ENCODE data around the gene ATP2C2. TPM values are rescaled to one million over a fixed set of nuclear protein-coding genes. Genes with fewer than 3 reads are reported as not detected.

Gene ATP2C2
- total and polyA plus RNA-seq, 7 experiments from 2014 or later = 0.20 TPM; not detected in 6

- intact Hi-C loops (cut with micrococcal nuclease) = no loop called here
- H3K27ac ChIP-seq (ENCODE audit: low read depth, low read length) = no peak overlapping the region
- Mint-ChIP-seq H3K4me3 (peak overlapping the region in 1 of 10 donors; percentile 61), H3K36me3 (peaks cover 0 to 5% (median 0%) of the 10 kb centered on the region in 5 donors), H3K4me1 (peaks cover 15 to 41% (median 22%) of the 10 kb centered on the region in 7 donors), H3K27ac (peak overlapping the region; percentile 3 to 87 (median 67)), H3K27me3 (peaks cover 0 to 12% (median 7%) of the 10 kb centered on the region in 5 donors), H3K9me3 (peaks cover 0 to 3% (median 0%) of the 10 kb centered on the region in 11 donors)
- H3K36me3 ChIP-seq (ENCODE audit: control insufficient read depth in 2 of 3, insufficient read depth in 3 of 3, low read length in 3 of 3) = no peaks in the 10 kb centered on the region
- no peak for DNase-seq
- H3K4me3 ChIP-seq (ENCODE audit: low read length) = no peak overlapping the region
- ChIA-PET POLR2A (no interaction called here), CTCF (no interaction called here)
- H3K9me3 ChIP-seq (ENCODE audit: control insufficient read depth in 2 of 3, low read length in 3 of 3) = no peaks in the 10 kb centered on the region
- ATAC-seq = no peak
- H3K4me1 ChIP-seq (ENCODE audit: control insufficient read depth in 2 of 2, insufficient read depth in 2 of 2, low read length in 2 of 2) = peaks cover 0 to 10% of the 10 kb centered on the region in 2 donors
- H3K27me3 ChIP-seq (ENCODE audit: control insufficient read depth in 2 of 2, insufficient read depth in 2 of 2, low read length in 2 of 2) = no peaks in the 10 kb centered on the region
These were observed 7.6 kb upstream of the ATP2C2 start for GRCh38 chr16:84360748-84361147.

GRCh38 chr16:84361546-84361945 lies 6.8 kb upstream of the ATP2C2 start:
- Histone ChIP-seq H3K4me1 (ENCODE audit: control insufficient read depth in 2 of 2, insufficient read depth in 2 of 2, low read length in 2 of 2) (peaks cover 0 to 10% of the 10 kb centered on the region in 2 donors), H3K27ac (ENCODE audit: low read depth, low read length) (no peak overlapping the region), H3K4me3 (ENCODE audit: low read length) (no peak overlapping the region), H3K27me3 (ENCODE audit: control insufficient read depth in 2 of 2, insufficient read depth in 2 of 2, low read length in 2 of 2) (no peaks in the 10 kb centered on the region), H3K36me3 (ENCODE audit: control insufficient read depth in 2 of 3, insufficient read depth in 3 of 3, low read length in 3 of 3) (no peaks in the 10 kb centered on the region), H3K9me3 (ENCODE audit: control insufficient read depth in 2 of 3, low read length in 3 of 3) (no peaks in the 10 kb centered on the region)
- Mint-ChIP-seq H3K9me3 (peaks cover 0 to 1% (median 0%) of the 10 kb centered on the region in 11 donors), H3K4me3 (no peak overlapping the region), H3K27me3 (peaks cover 4 to 20% (median 11%) of the 10 kb centered on the region in 5 donors), H3K4me1 (peaks cover 15 to 45% (median 22%) of the 10 kb centered on the region in 7 donors), H3K36me3 (peaks cover 0 to 5% (median 0%) of the 10 kb centered on the region in 5 donors), H3K27ac (peak overlapping the region in 2 of 9 donors; percentile 56 to 87)
- intact Hi-C loops (cut with micrococcal nuclease) = no loop called here
- CTCF ChIA-PET = no interaction called here
- ATAC-seq (no peak), DNase-seq (no peak)
- POLR2A ChIA-PET = no interaction called here

- Histone ChIP-seq H3K4me1 (ENCODE audit: control insufficient read depth in 2 of 2, insufficient read depth in 2 of 2, low read length in 2 of 2) (peaks cover 0 to 10% of the 10 kb centered on the region in 2 donors), H3K4me3 (ENCODE audit: low read length) (no peak overlapping the region), H3K9me3 (ENCODE audit: control insufficient read depth in 2 of 3, low read length in 3 of 3) (no peaks in the 10 kb centered on the region), H3K27me3 (ENCODE audit: control insufficient read depth in 2 of 2, insufficient read depth in 2 of 2, low read length in 2 of 2) (no peaks in the 10 kb centered on the region), H3K27ac (ENCODE audit: low read depth, low read length) (no peak overlapping the region), H3K36me3 (ENCODE audit: control insufficient read depth in 2 of 3, insufficient read depth in 3 of 3, low read length in 3 of 3) (no peaks in the 10 kb centered on the region)
- no peak for DNase-seq
- H3K9me3 Mint-ChIP-seq = peaks cover 0 to 1% (median 0%) of the 10 kb centered on the region in 11 donors
- no peak for ATAC-seq
- H3K27ac Mint-ChIP-seq = peak overlapping the region in 1 of 9 donors; percentile 52
- H3K36me3 Mint-ChIP-seq = peaks cover 0 to 5% (median 0%) of the 10 kb centered on the region in 5 donors
- ChIA-PET CTCF (no interaction called here), POLR2A (no interaction called here)
- intact Hi-C loops (cut with micrococcal nuclease) = no loop called here
- H3K27me3 Mint-ChIP-seq = peaks cover 13 to 29% (median 20%) of the 10 kb centered on the region in 5 donors
- peaks cover 15 to 44% (median 30%) of the 10 kb centered on the region in 7 donors for H3K4me1 Mint-ChIP-seq
- H3K4me3 Mint-ChIP-seq = no peak overlapping the region
These were observed 5.8 kb upstream of the ATP2C2 start for GRCh38 chr16:84362471-84362941.

DNA sequence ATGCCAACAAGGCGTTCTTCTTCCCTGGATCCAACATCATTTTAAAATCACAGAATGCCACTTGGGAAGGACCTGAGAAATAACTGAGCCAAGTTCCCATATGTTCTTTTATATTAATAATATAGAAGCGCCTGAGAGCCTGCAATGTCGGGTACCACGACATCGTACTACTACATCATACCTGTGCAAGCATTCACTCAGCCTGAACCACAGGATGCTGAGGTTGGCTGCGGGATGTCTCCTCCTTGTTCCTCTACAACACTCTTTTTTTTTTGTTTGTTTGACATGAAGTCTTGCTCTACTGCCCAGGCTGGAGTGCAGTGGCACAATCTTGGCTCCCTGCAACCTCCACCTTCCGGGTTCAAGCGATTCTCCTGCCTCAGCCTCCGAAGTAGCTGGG lies 2.1 kb upstream of the ATP2C2 start:
- Histone ChIP-seq H3K9me3 (ENCODE audit: control insufficient read depth in 2 of 3, low read length in 3 of 3) (no peaks in the 10 kb centered on the region), H3K27ac (ENCODE audit: low read depth, low read length) (no peak overlapping the region), H3K36me3 (ENCODE audit: control insufficient read depth in 2 of 3, insufficient read depth in 3 of 3, low read length in 3 of 3) (no peaks in the 10 kb centered on the region), H3K27me3 (ENCODE audit: control insufficient read depth in 2 of 2, insufficient read depth in 2 of 2, low read length in 2 of 2) (no peaks in the 10 kb centered on the region), H3K4me3 (ENCODE audit: low read length) (no peak overlapping the region), H3K4me1 (ENCODE audit: control insufficient read depth in 2 of 2, insufficient read depth in 2 of 2, low read length in 2 of 2) (no peaks in the 10 kb centered on the region)
- H3K27me3 Mint-ChIP-seq = peaks cover 39 to 54% (median 45%) of the 10 kb centered on the region in 5 donors
- no peak overlapping the region for H3K27ac Mint-ChIP-seq
- CTCF ChIA-PET = no interaction called here
- H3K36me3 Mint-ChIP-seq = no peaks in the 10 kb centered on the region
- DNase-seq (peak in 1 of 9 donors; percentile 5), ATAC-seq (no peak)
- peaks cover 0 to 1% (median 0%) of the 10 kb centered on the region in 11 donors for H3K9me3 Mint-ChIP-seq
- H3K4me3 Mint-ChIP-seq = no peak overlapping the region
- intact Hi-C loops (cut with micrococcal nuclease) = no loop called here
- H3K4me1 Mint-ChIP-seq = peaks cover 6 to 28% (median 17%) of the 10 kb centered on the region in 7 donors
- POLR2A ChIA-PET = no interaction called here

- H3K9me3 ChIP-seq (ENCODE audit: control insufficient read depth in 2 of 3, low read length in 3 of 3) = no peaks in the 10 kb centered on the region
- H3K4me3 ChIP-seq (ENCODE audit: low read length) = no peak overlapping the region
- ChIA-PET CTCF (no interaction called here), POLR2A (no interaction called here)
- H3K36me3 ChIP-seq (ENCODE audit: control insufficient read depth in 2 of 3, insufficient read depth in 3 of 3, low read length in 3 of 3) = no peaks in the 10 kb centered on the region
- no peak for DNase-seq
- intact Hi-C loops (cut with micrococcal nuclease) = no loop called here
- peaks cover 0 to 1% (median 0%) of the 10 kb centered on the region in 11 donors for H3K9me3 Mint-ChIP-seq
- H3K4me1 ChIP-seq (ENCODE audit: control insufficient read depth in 2 of 2, insufficient read depth in 2 of 2, low read length in 2 of 2) = no peaks in the 10 kb centered on the region
- H3K4me3 Mint-ChIP-seq = peak overlapping the region in 4 of 10 donors; percentile 21 to 66 (median 38)
- H3K4me1 Mint-ChIP-seq = peaks cover 6 to 26% (median 17%) of the 10 kb centered on the region in 7 donors
- peaks cover 49 to 58% (median 53%) of the 10 kb centered on the region in 5 donors for H3K27me3 Mint-ChIP-seq
- no peaks in the 10 kb centered on the region for H3K36me3 Mint-ChIP-seq
- no peak for ATAC-seq
- no peaks in the 10 kb centered on the region for H3K27me3 ChIP-seq (ENCODE audit: control insufficient read depth in 2 of 2, insufficient read depth in 2 of 2, low read length in 2 of 2)
- H3K27ac Mint-ChIP-seq = no peak overlapping the region
- H3K27ac ChIP-seq (ENCODE audit: low read depth, low read length) = no peak overlapping the region
These were observed 1.0 kb upstream of the ATP2C2 start for GRCh38 chr16:84367297-84367680.

DNA sequence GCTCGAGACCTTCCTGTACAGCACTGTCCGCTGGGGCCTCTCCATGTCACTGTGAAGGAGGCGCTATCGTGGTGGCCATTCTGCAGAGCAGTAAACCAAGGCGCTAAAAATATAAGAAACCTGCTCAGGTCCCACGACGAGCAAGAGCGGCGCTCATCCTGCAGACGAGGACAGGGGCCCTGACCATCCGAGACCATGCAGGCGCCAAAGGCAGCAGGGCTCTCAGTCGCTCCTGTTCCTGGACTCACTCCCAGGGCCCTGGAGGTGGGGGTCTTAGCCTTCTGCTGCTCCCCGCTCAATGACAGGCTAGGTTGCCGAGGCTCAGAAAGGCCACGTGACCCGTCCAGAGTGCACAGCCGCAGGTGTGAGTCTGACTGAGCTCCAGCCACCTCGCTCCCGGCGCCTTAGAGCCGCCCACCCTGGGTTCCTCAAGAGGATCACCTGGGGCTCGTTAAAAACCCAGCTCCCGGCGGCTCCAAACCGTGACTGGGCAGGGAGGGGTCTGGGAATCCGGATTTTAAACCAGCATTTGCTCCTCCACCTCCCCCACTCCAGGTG lies 509 bp upstream of the ATP2C2 start:
- H3K9me3 Mint-ChIP-seq = peaks cover 0 to 1% (median 0%) of the 10 kb centered on the region in 11 donors
- ATAC-seq = no peak
- intact Hi-C loops (cut with micrococcal nuclease) = no loop called here
- Histone ChIP-seq H3K27ac (ENCODE audit: low read depth, low read length) (no peak overlapping the region), H3K9me3 (ENCODE audit: control insufficient read depth in 2 of 3, low read length in 3 of 3) (no peaks in the 10 kb centered on the region), H3K36me3 (ENCODE audit: control insufficient read depth in 2 of 3, insufficient read depth in 3 of 3, low read length in 3 of 3) (no peaks in the 10 kb centered on the region), H3K4me3 (ENCODE audit: low read length) (no peak overlapping the region), H3K27me3 (ENCODE audit: control insufficient read depth in 2 of 2, insufficient read depth in 2 of 2, low read length in 2 of 2) (no peaks in the 10 kb centered on the region), H3K4me1 (ENCODE audit: control insufficient read depth in 2 of 2, insufficient read depth in 2 of 2, low read length in 2 of 2) (no peaks in the 10 kb centered on the region)
- no peaks in the 10 kb centered on the region for H3K36me3 Mint-ChIP-seq
- H3K4me1 Mint-ChIP-seq = peaks cover 6 to 26% (median 17%) of the 10 kb centered on the region in 7 donors
- no peak overlapping the region for H3K27ac Mint-ChIP-seq
- CTCF ChIA-PET = no interaction called here
- no peak for DNase-seq
- H3K27me3 Mint-ChIP-seq = peaks cover 49 to 58% (median 53%) of the 10 kb centered on the region in 5 donors
- peak overlapping the region in 3 of 10 donors; percentile 21 to 66 (median 45) for H3K4me3 Mint-ChIP-seq
- POLR2A ChIA-PET = no interaction called here

DNA sequence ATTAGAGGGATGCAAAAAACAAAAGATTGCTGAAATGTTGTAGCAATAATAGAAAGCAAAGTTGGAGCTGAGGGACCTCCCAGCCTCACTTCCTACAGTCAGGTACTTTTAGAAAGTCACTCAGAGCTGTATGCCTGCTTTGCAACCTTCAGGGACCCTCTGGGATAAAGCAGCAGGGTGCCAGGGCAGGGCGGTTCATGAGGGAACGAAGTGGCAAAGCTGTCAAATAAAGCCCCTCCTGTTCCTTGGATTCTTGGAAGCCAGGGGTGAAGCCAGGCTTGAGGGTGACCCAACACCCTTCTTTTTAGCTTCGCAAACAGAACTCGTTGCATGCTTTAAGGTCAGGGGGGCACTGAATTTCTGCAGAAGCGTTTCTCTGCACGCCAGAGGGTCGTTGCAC lies 767 bp downstream of the ATP2C2 start:
- no peak overlapping the region for H3K27ac ChIP-seq (ENCODE audit: low read depth, low read length)
- H3K27ac Mint-ChIP-seq = no peak overlapping the region
- H3K4me1 ChIP-seq (ENCODE audit: control insufficient read depth in 2 of 2, insufficient read depth in 2 of 2, low read length in 2 of 2) = no peaks in the 10 kb centered on the region
- ATAC-seq = no peak
- H3K4me1 Mint-ChIP-seq = peaks cover 6 to 26% (median 17%) of the 10 kb centered on the region in 7 donors
- H3K36me3 Mint-ChIP-seq = no peaks in the 10 kb centered on the region
- no peaks in the 10 kb centered on the region for H3K9me3 ChIP-seq (ENCODE audit: control insufficient read depth in 2 of 3, low read length in 3 of 3)
- H3K4me3 Mint-ChIP-seq = peak overlapping the region in 3 of 10 donors; percentile 44 to 71 (median 59)
- no peaks in the 10 kb centered on the region for H3K27me3 ChIP-seq (ENCODE audit: control insufficient read depth in 2 of 2, insufficient read depth in 2 of 2, low read length in 2 of 2)
- no peaks in the 10 kb centered on the region for H3K9me3 Mint-ChIP-seq
- POLR2A ChIA-PET = no interaction called here
- no peak overlapping the region for H3K4me3 ChIP-seq (ENCODE audit: low read length)
- peaks cover 51 to 59% (median 56%) of the 10 kb centered on the region in 5 donors for H3K27me3 Mint-ChIP-seq
- no peak for DNase-seq
- intact Hi-C loops (cut with micrococcal nuclease) = no loop called here
- no peaks in the 10 kb centered on the region for H3K36me3 ChIP-seq (ENCODE audit: control insufficient read depth in 2 of 3, insufficient read depth in 3 of 3, low read length in 3 of 3)
- CTCF ChIA-PET = interaction anchor here (0.7 kb wide), 1 partner anchor 139 kb away, joined by 3 read pairs; no protein-coding TSS in a partner anchor

All from naive thymus-derived CD4-positive, alpha-beta T cell (primary cell).